Osteoblast (primary cell): ENCODE results near the gene CACNA1E. TPM values are rescaled to one million over a fixed set of nuclear protein-coding genes. Genes with fewer than 3 reads are reported as not detected.

ENCODE experiments used
- DNase-seq: peaks from one replicate; pipeline ENCODE4 v3.0.0; 2011; ENCODE audit warnings: low spot score, mixed read lengths; ENCODE audit not compliant: insufficient read length; ENCODE audit errors: missing footprints
- H2AFZ ChIP-seq: 2 replicates; pipeline ENCODE4 v1.6.0; 2011; ENCODE audit warnings: mild to moderate bottlenecking, low read length
- H3K27ac ChIP-seq: 2 replicates; pipeline ENCODE4 v1.5.1; 2011; ENCODE audit warnings: mild to moderate bottlenecking, low read depth, low read length, moderate library complexity
- H3K27me3 ChIP-seq: 2 replicates; pipeline ENCODE4 v1.6.0; 2012; ENCODE audit warnings: mild to moderate bottlenecking, control low read depth, inconsistent platforms, low read length, moderate library complexity; ENCODE audit not compliant: insufficient read depth
- H3K36me3 ChIP-seq: 2 replicates; pipeline ENCODE4 v1.5.1; 2011; ENCODE audit warnings: mild to moderate bottlenecking, low read length, control low read depth, moderate library complexity; ENCODE audit not compliant: insufficient read depth
- H3K4me1 ChIP-seq: 2 replicates; pipeline ENCODE4 v1.5.1; 2011; ENCODE audit warnings: mild to moderate bottlenecking, low read length, control low read depth, moderate library complexity; ENCODE audit not compliant: insufficient read depth
- H3K4me2 ChIP-seq: 2 replicates; pipeline ENCODE4 v1.6.0; 2011; ENCODE audit warnings: mild to moderate bottlenecking, low read length; ENCODE audit not compliant: insufficient read depth
- H3K4me3 ChIP-seq: fragments of 200-600 bp; sonication (generic); 3 replicates; pipeline ENCODE4 v1.5.1; 2012; ENCODE audit warnings: mild to moderate bottlenecking, low read length, inconsistent platforms; ENCODE audit not compliant: insufficient read depth
- H3K79me2 ChIP-seq: 2 replicates; pipeline ENCODE4 v1.6.0; 2012; ENCODE audit warnings: mild to moderate bottlenecking, low read length, control low read depth, inconsistent platforms; ENCODE audit not compliant: insufficient read depth
- H3K9me3 ChIP-seq: 2 replicates; pipeline ENCODE4 v1.5.1; 2011; ENCODE audit warnings: low read depth, low read length, control low read depth
- H4K20me1 ChIP-seq: 2 replicates; pipeline ENCODE4 v1.6.0; 2012; ENCODE audit warnings: mild to moderate bottlenecking, low read length, control low read depth; ENCODE audit not compliant: insufficient read depth
- CTCF ChIP-seq: IDR thresholded peaks from 2 replicates; pipeline ENCODE4 v1.5.1; 2011; ENCODE audit warnings: mild to moderate bottlenecking, low read depth, low read length, moderate library complexity; ENCODE audit errors: extremely low read depth
- total RNA-seq: library from RNA; depleted of rRNA; stranded (reverse); fragments of >200 nt; gene quantifications from 2 replicates; pipeline ENCODE4 v1.2.3, GENCODE V29; 2012

Gene CACNA1E
- total RNA-seq, 1 donor: under 0.01 TPM

- TF ChIP-seq CTCF: no peak
- no peak for DNase-seq
- Histone ChIP-seq H3K79me2 (no peaks in the 10 kb centered on the region), H3K9me3 (no peaks in the 10 kb centered on the region), H3K27me3 (no peaks in the 10 kb centered on the region), H4K20me1 (no peaks in the 10 kb centered on the region), H2AFZ (no peak overlapping the region), H3K4me2 (no peak overlapping the region), H3K4me1 (no peaks in the 10 kb centered on the region), H3K36me3 (no peaks in the 10 kb centered on the region), H3K27ac (no peak overlapping the region), H3K4me3 (no peak overlapping the region)
Observed at GRCh38 chr1:181793831-181794230, 310.5 kb downstream of the CACNA1E start.

- H3K27ac ChIP-seq: no peak overlapping the region
- H3K27me3 ChIP-seq: no peaks in the 10 kb centered on the region
- no peaks in the 10 kb centered on the region for H3K36me3 ChIP-seq
- no peaks in the 10 kb centered on the region for H3K4me1 ChIP-seq
- H2AFZ ChIP-seq: no peak overlapping the region
- H3K4me2 ChIP-seq: no peak overlapping the region
- H4K20me1 ChIP-seq: no peaks in the 10 kb centered on the region
- no peaks in the 10 kb centered on the region for H3K79me2 ChIP-seq
- H3K4me3 ChIP-seq: no peak overlapping the region
- no peaks in the 10 kb centered on the region for H3K9me3 ChIP-seq
- no peak for TF ChIP-seq CTCF
- no peak for DNase-seq
Observed at GRCh38 chr1:181794332-181794731, 311.0 kb downstream of the CACNA1E start.

DNA sequence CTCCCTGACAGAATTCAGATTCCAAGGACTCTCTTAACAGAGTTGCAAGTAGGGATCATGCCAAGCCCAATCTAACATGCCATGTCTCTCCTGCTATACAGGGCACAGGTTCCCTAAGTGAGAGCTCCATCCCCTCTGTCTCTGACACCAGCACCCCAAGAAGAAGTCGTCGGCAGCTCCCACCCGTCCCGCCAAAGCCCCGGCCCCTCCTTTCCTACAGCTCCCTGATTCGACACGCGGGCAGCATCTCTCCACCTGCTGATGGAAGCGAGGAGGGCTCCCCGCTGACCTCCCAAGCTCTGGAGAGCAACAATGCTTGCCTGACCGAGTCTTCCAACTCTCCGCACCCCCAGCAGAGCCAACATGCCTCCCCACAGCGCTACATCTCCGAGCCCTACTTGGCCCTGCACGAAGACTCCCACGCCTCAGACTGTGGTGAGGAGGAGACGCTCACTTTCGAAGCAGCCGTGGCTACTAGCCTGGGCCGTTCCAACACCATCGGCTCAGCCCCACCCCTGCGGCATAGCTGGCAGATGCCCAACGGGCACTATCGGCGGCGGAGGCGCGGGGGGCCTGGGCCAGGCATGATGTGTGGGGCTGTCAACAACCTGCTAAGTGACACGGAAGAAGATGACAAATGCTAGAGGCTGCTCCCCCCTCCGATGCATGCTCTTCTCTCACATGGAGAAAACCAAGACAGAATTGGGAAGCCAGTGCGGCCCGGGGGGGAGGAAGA lies 315.0 kb downstream of the CACNA1E start:
- Histone ChIP-seq H2AFZ (no peak overlapping the region), H3K4me1 (no peaks in the 10 kb centered on the region), H3K4me3 (no peak overlapping the region), H3K27ac (no peak overlapping the region), H3K36me3 (no peaks in the 10 kb centered on the region), H3K27me3 (no peaks in the 10 kb centered on the region), H3K4me2 (no peak overlapping the region), H4K20me1 (no peaks in the 10 kb centered on the region), H3K79me2 (no peaks in the 10 kb centered on the region), H3K9me3 (no peaks in the 10 kb centered on the region)
- no peak for TF ChIP-seq CTCF
- DNase-seq: no peak

DNA sequence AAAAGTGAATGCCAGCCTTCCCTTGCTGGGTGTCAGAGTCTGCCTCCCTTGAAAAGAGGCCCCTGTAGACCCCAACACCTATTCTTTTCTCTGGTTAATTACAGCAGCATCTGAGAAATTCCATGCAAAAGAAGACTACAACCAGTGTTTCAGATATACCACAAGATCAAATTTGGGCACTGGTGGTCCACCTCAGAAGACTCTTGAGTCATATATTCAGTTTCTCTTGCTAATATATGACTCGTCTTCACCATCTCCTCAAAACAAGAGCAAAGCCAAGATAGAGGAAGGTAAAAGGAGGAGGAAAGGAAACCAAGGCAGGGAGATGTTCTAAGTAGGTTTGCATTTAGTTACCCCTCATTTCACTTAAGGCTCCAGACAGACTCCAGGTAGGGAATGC lies 318.3 kb downstream of the CACNA1E start:
- Histone ChIP-seq H3K4me3 (no peak overlapping the region), H3K27me3 (no peaks in the 10 kb centered on the region), H3K36me3 (no peaks in the 10 kb centered on the region), H2AFZ (no peak overlapping the region), H3K79me2 (no peaks in the 10 kb centered on the region), H3K4me2 (no peak overlapping the region), H3K9me3 (no peaks in the 10 kb centered on the region), H3K4me1 (no peaks in the 10 kb centered on the region), H3K27ac (no peak overlapping the region), H4K20me1 (no peaks in the 10 kb centered on the region)
- DNase-seq: no peak
- TF ChIP-seq CTCF: no peak
